GM06990 (cell line): ENCODE measurements around the gene FGF19.

Experiments
- DNase-seq: peaks from one replicate; pipeline ENCODE4 v3.0.0-alpha.2; 2011; ENCODE audit not compliant: insufficient read length; ENCODE audit errors: extremely low read depth
- H3K27me3 ChIP-seq: replicated peaks from 2 replicates; pipeline ENCODE4 v1.6.0; 2011; ENCODE audit warnings: low read length; ENCODE audit not compliant: control insufficient read depth, insufficient read depth
- H3K36me3 ChIP-seq: 2 replicates; pipeline ENCODE4 v1.5.1; 2011; ENCODE audit warnings: low read length; ENCODE audit not compliant: control insufficient read depth, insufficient read depth
- H3K4me3 ChIP-seq: replicated peaks from 2 replicates; pipeline ENCODE4 v1.5.1; 2011; ENCODE audit warnings: low read depth, mild to moderate bottlenecking, control low read depth, low read length
- TF ChIP-seq, protein P1 (sequence below): IDR thresholded peaks from 2 replicates; pipeline ENCODE4 v1.5.1; 2011; ENCODE audit warnings: low read length, control low read depth, mild to moderate bottlenecking, inconsistent platforms; ENCODE audit not compliant: insufficient read depth, poor library complexity, severe bottlenecking

Gene FGF19

DNA sequence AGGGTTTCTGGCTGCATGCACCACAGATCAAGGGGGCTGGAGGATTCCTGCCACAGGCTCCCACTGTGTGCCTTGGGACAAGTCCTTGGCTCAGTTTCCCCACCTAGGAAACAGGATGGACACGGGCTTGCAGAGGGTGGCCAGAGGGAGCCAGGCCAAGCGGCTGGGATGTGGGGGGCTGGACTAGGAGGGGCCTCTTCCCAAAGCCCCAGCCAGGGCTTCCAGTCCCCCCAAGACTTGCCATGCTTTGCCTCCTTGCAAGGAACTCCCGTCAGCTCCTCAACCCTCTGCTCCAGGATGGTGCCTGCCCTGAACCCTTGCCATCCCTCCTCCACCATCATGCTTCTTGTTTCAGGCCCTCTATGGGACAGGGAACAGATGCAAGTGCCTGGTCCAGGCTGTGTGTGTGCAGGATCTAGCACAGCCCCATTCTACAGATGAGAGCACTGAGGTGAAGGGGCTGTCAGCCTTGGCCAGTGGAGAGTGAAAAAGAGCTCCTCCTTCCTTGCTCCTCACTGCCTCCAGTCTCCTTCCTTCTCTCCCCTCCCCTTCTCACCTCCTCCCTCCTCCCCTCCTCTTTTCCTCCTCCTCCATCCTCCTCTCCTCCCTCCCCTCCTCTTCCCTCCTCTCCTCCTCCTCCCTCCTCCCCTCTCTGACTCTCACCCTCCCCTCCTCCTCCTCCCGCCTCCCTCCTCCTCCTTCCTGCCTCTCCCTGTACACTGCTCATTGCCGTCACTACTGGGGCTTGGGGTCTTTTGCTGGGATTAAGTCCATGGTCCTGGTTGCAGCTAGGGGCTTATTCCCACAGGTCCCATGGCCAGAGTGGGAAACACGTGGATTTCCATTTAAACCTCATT is 13.3 kb upstream of the FGF19 start:
- TF ChIP-seq, protein P1, sequence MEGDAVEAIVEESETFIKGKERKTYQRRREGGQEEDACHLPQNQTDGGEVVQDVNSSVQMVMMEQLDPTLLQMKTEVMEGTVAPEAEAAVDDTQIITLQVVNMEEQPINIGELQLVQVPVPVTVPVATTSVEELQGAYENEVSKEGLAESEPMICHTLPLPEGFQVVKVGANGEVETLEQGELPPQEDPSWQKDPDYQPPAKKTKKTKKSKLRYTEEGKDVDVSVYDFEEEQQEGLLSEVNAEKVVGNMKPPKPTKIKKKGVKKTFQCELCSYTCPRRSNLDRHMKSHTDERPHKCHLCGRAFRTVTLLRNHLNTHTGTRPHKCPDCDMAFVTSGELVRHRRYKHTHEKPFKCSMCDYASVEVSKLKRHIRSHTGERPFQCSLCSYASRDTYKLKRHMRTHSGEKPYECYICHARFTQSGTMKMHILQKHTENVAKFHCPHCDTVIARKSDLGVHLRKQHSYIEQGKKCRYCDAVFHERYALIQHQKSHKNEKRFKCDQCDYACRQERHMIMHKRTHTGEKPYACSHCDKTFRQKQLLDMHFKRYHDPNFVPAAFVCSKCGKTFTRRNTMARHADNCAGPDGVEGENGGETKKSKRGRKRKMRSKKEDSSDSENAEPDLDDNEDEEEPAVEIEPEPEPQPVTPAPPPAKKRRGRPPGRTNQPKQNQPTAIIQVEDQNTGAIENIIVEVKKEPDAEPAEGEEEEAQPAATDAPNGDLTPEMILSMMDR: no peak
- H3K27me3 ChIP-seq: peaks cover 7% of the 10 kb centered on the region
- DNase-seq: no peak
- H3K36me3 ChIP-seq: no peaks in the 10 kb centered on the region
- no peak overlapping the region for H3K4me3 ChIP-seq

GRCh38 chr11:69716099-69716498 is 12.3 kb upstream of the FGF19 start:
- Histone ChIP-seq H3K27me3 (peaks cover 5% of the 10 kb centered on the region), H3K4me3 (no peak overlapping the region), H3K36me3 (no peaks in the 10 kb centered on the region)
- DNase-seq: no peak
- TF ChIP-seq, protein P1: no peak

- Histone ChIP-seq H3K36me3 (no peaks in the 10 kb centered on the region), H3K27me3 (peaks cover 5% of the 10 kb centered on the region), H3K4me3 (no peak overlapping the region)
- TF ChIP-seq, protein P1: no peak
- DNase-seq: no peak
Observed at GRCh38 chr11:69715446-69715845, 11.6 kb upstream of the FGF19 start.

DNA sequence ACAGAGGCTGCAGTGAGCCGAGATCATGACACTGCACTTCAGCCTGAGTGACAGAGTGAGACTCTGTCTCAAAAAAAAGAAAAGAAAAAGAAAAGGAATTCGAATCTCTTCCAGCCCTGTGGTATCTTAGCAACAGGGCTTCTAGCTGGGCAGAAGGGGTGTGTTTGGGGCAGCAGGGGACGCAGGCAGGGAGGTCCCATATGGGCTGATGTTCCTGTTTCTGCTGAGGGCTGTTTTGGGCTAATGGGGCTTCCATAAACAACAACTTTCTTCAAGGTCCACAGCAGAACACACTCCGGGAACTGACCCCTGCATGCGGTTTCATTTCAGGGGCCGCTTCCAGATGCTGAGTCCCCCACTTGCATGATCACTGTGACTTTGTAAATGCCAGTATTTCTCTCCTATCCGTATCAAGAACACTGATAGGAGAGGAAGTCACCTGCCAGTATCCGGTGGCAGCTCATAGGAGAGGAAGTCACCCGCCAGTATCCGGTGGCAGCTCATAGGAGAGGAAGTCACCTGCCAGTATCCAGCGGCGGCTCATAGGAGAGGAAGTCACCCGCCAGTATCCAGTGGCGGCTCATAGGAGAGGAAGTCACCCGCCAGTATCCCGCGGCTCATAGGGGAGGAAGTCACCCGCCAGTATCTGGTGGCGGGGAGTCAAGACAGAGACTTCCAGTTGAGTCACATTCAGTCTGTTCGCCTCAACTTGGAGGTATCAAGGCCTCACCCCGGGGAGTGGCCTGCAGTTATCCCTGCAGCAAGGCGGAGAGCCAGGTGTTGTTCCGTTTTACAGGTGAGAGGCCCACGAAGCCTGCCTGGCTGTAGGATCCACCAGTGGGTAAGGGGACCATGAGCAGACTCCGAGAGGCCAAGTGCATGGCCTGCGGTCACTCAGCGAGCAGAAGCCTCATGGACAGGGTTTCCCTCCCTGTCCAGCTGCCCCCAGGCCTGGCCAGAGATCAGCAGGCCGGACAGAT is 8.3 kb upstream of the FGF19 start:
- no peaks in the 10 kb centered on the region for H3K36me3 ChIP-seq
- DNase-seq: no peak
- no peak overlapping the region for H3K4me3 ChIP-seq
- TF ChIP-seq, protein P1: no peak
- no peaks in the 10 kb centered on the region; the same call in 1 of the 2 replicates for H3K27me3 ChIP-seq

DNA sequence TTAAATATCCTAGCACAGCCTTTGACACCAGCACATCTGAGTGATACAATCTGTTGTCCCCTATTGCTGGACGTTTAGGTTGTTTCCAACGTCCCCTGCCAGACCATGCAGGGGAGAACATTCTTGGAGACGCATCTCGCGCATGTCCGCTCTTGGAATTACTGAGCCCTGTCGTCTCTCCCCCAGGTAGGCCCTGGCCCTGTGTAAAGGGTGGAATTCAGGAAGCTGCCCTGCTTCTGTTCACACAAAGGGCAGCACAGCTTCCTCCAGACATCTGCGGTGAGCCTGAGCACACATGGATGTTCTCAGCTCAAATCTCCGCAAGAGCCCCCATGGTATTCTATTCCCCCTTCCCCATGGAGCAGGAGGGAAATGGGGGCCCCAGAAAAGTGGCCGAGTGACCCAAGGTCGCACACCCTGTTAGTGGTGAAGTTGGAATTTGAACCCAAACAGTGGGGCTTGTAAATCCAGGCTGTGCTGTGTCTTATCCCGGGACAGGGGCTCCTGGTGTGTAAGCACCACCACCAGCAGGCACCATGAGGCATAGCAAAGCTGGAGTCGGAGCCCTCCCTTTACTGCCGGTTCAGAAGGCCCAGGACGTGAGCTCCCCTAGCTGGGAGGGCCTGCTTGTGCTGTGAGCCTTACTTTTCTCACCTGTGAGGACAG is 5.0 kb upstream of the FGF19 start:
- DNase-seq: no peak
- H3K27me3 ChIP-seq: peaks cover 1% of the 10 kb centered on the region; the same call in 1 of the 2 replicates
- H3K4me3 ChIP-seq: no peak overlapping the region
- H3K36me3 ChIP-seq: no peaks in the 10 kb centered on the region
- TF ChIP-seq, protein P1: no peak
